AG08395 (cell line): ENCODE measurements around the gene LRP1B.
A peak's percentile ranks its signal among the peaks of the same experiment; 100 is the strongest.
"Not testable (repeated sequence)": the region's sequence is repeated elsewhere in the genome, so short reads cannot be mapped to it uniquely, and the experiment has no call there.

Source experiments
- DNase-seq: peaks from one replicate; pipeline ENCODE4 v3.0.0; 2012; ENCODE audit warnings: mixed read lengths, low spot score

LRP1B gene

GRCh38 chr2:141889788-141890187 is 241.0 kb downstream of the LRP1B start:
- no peak for DNase-seq

- DNase-seq, result no peak
Observed at GRCh38 chr2:141888987-141889555, 241.7 kb downstream of the LRP1B start.

- DNase-seq, result no peak
Observed at GRCh38 chr2:141887363-141887762, 243.5 kb downstream of the LRP1B start.

- no peak for DNase-seq
Observed at GRCh38 chr2:141878016-141878415, 252.8 kb downstream of the LRP1B start.

- DNase-seq, result no peak
Observed at GRCh38 chr2:141871913-141872634, 258.7 kb downstream of the LRP1B start.

GRCh38 chr2:141869572-141869971 is 261.2 kb downstream of the LRP1B start:
- no peak for DNase-seq

- DNase-seq, result no peak
Observed at GRCh38 chr2:141863964-141864363, 266.9 kb downstream of the LRP1B start.

- DNase-seq, result no peak
Observed at GRCh38 chr2:141856215-141856919, 274.4 kb downstream of the LRP1B start.

GRCh38 chr2:141848191-141848590 is 282.6 kb downstream of the LRP1B start:
- no peak for DNase-seq

GRCh38 chr2:141844231-141844630 is 286.6 kb downstream of the LRP1B start:
- DNase-seq, result no peak

GRCh38 chr2:141835103-141835502 is 295.7 kb downstream of the LRP1B start:
- DNase-seq, result no peak

GRCh38 chr2:141828761-141829160 is 302.1 kb downstream of the LRP1B start:
- DNase-seq, result no peak

GRCh38 chr2:141824790-141825189 is 306.0 kb downstream of the LRP1B start:
- no peak for DNase-seq

- DNase-seq, result no peak
Observed at GRCh38 chr2:141820893-141821292, 309.9 kb downstream of the LRP1B start.

- not testable (repeated sequence) for DNase-seq
Observed at GRCh38 chr2:141815320-141815719, 315.5 kb downstream of the LRP1B start.

GRCh38 chr2:141814150-141814549 is 316.7 kb downstream of the LRP1B start:
- no peak for DNase-seq

- DNase-seq, result peak; percentile 1
Observed at GRCh38 chr2:141810148-141810547, 320.7 kb downstream of the LRP1B start.

GRCh38 chr2:141806090-141806489 is 324.7 kb downstream of the LRP1B start:
- no peak for DNase-seq

GRCh38 chr2:141805302-141805701 is 325.5 kb downstream of the LRP1B start:
- no peak for DNase-seq

- no peak for DNase-seq
Observed at GRCh38 chr2:141796449-141796848, 334.4 kb downstream of the LRP1B start.

GRCh38 chr2:141791521-141791920 is 339.3 kb downstream of the LRP1B start:
- DNase-seq, result no peak

GRCh38 chr2:141782574-141782973 is 348.2 kb downstream of the LRP1B start:
- no peak for DNase-seq

GRCh38 chr2:141778315-141778835 is 352.4 kb downstream of the LRP1B start:
- no peak for DNase-seq
